ENCODE measurements around the gene PLCL1.

The PLCL1 gene

DNA sequence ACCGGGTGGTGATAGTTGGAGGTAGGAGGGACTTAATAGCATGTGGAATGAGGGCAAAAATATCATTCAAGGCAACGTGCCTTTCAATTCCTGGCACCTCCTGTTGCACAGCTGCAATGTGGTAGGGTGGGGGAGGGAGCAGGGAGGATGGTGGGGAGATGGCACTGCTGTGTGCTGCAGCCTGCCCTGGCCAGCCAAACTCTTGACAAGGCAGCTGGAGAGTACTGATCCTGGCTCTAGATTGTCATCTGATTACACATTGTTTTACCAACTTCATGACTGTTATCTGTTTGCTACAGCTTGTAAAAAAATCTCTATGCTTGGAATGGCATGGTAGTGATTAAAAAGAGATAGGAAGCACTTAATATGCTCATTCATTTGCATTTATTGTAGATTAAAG, 47.7 kb downstream of the PLCL1 start:
- H3K27ac ChIP-seq = no peak overlapping the region
- TF ChIP-seq EZH2 (IDR thresholded peaks at IDR 0.05) = no peak
- no peak for TF ChIP-seq POLR2AphosphoS5 (IDR thresholded peaks at IDR 0.05; ENCODE audit: borderline replicate concordance, low read depth, low read length)
- TF ChIP-seq FOXP2 (optimal IDR thresholded peaks at IDR 0.05; ENCODE audit: control extremely low read depth, extremely low read length, insufficient read depth) = no peak

DNA sequence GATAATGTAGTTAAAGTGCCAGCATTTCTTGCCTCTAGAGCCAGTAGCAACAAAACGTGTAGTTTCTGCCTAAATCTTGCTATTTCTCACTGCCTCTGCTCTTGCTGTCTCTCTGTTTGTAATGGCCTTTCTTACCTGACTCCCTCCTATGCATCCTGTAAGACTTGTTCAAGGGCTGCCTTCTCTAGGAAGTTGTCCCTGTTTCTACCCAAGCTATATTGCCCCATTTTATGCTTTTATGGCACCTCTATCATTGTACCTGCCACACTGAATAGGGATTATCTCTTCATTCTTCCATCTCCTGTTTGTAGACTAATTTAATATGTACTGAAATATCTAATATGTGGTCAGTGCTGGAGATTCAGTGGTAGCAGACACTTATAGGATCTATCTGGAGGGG, 49.2 kb downstream of the PLCL1 start:
- H3K27ac ChIP-seq = no peak overlapping the region
- no peak overlapping the region for H3K4me3 ChIP-seq
- H3K9ac ChIP-seq (ENCODE audit: insufficient read length) = no peak overlapping the region
- no peak for TF ChIP-seq POLR2AphosphoS5 (IDR thresholded peaks at IDR 0.05; ENCODE audit: borderline replicate concordance, low read depth, low read length)
- TF ChIP-seq EZH2 (IDR thresholded peaks at IDR 0.05) = no peak
- no peak for TF ChIP-seq FOXP2 (optimal IDR thresholded peaks at IDR 0.05; ENCODE audit: control extremely low read depth, extremely low read length, insufficient read depth)
- no peaks in the 10 kb centered on the region for H3K36me3 ChIP-seq (ENCODE audit: insufficient read depth, low read length)
- no peaks in the 10 kb centered on the region for H3K9me3 ChIP-seq (ENCODE audit: low read depth, low read length)
- no peak for DNase-seq (ENCODE audit: low read depth, low spot score)

More for the DNA sequence above, 47.7 kb downstream of the PLCL1 start:
- no peak for DNase-seq (ENCODE audit: low read depth, low spot score)
- no peaks in the 10 kb centered on the region for H3K9me3 ChIP-seq (ENCODE audit: low read depth, low read length)
- no peak overlapping the region for H3K9ac ChIP-seq (ENCODE audit: insufficient read length)
- H3K4me3 ChIP-seq = no peak overlapping the region
- no peaks in the 10 kb centered on the region for H3K36me3 ChIP-seq (ENCODE audit: insufficient read depth, low read length)

DNA sequence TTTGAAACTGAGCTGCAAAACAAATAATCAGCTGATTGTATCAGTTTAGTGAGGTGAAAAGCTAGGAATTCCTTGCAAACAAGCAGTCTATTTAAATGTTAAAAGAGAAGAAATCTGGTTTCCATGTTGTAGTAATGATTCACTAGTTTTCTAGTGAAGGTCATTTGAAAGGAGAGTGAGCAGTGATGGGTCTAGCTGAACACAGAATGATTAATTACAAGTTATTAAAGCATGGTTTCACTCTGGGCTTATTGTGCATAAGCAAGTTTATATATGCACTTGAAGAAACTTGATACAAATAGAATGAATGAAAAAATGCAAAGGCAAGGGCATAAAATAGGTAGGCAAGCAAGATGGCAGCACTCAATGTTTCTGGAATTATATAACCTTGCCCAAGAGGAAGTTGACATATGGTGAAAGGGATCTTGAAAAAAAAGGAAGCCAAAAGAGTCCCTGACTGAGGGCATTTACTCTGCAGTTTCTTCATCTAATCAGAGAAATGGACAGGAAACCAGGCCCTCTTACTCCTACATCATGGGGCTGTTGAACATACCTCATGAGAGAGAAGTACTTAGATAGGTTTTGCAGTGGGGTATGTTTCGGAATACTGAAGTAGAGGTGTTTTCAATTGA, 53.2 kb downstream of the PLCL1 start:
- Histone ChIP-seq H3K9ac (ENCODE audit: insufficient read length) (no peak overlapping the region), H3K27ac (no peak overlapping the region)
- TF ChIP-seq POLR2AphosphoS5 (IDR thresholded peaks at IDR 0.05; ENCODE audit: borderline replicate concordance, low read depth, low read length) (no peak), EZH2 (IDR thresholded peaks at IDR 0.05) (no peak), FOXP2 (optimal IDR thresholded peaks at IDR 0.05; ENCODE audit: control extremely low read depth, extremely low read length, insufficient read depth) (no peak)

DNA sequence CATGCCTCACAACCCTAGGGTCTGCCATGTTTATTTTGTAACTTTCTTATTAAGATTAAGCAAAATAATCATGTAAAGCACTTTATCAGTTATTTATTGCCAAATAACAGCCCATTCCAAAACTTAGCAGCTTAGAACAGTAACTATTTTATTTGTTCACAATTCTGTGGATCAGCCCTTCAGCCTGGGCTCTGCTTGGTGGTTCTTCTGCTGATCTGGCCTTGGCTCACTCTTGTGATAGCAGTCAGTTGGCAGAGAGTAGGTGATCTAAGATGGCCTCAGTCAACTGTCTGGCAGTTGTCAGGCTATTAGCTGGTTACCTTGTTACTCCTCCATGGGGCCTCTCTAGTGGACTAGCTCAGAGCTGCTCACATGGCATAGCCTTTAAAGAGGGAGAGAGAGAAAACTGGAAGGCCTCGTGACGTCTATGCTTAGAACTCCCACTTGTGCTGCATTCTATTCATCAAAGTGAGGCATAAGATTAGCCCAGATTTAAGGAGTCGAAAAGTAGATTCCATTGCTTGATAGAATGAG, 54.3 kb downstream of the PLCL1 start:
- H3K9ac ChIP-seq (ENCODE audit: insufficient read length) = no peak overlapping the region

More for the DNA sequence above, 53.2 kb downstream of the PLCL1 start:
- H3K36me3 ChIP-seq (ENCODE audit: insufficient read depth, low read length) = no peaks in the 10 kb centered on the region
- no peak for DNase-seq (ENCODE audit: low read depth, low spot score)
- no peaks in the 10 kb centered on the region for H3K9me3 ChIP-seq (ENCODE audit: low read depth, low read length)
- no peak overlapping the region for H3K4me3 ChIP-seq

DNA sequence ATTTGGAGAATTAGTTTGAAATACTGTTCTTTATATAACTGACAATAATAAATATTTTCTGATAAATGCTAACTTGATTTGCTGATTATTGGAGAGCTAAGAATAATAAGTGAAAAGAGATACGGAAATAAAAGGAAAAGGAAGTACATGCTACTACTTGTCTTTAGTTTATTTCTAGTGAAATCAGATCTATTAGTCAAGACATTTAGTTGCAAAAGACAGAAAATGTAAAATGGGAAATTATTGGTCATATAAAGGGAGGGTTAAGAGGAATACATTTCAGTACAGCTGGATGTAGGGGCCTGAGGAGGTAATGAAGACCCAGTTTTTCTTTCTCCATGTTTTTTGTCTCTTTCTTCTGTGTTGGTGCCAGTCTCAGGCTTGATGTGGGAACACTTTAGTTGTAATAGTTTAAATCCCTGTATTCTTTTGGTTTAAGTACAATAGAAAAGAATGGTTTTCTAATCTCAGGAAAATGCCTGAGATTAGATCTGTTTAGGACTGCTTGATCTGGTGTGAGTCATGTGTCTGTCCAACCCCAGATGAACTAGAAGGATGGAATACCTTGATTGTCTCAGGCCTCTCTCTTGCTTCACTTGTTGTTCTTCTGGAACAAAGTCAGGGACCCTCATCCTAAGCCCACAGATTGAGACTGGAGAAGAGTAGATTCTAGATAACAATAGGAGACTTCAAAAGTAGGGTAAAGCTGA, 58.0 kb downstream of the PLCL1 start:
- TF ChIP-seq POLR2AphosphoS5 (IDR thresholded peaks at IDR 0.05; ENCODE audit: borderline replicate concordance, low read depth, low read length) = no peak
- no peak for TF ChIP-seq EZH2 (IDR thresholded peaks at IDR 0.05)
- TF ChIP-seq FOXP2 (optimal IDR thresholded peaks at IDR 0.05; ENCODE audit: control extremely low read depth, extremely low read length, insufficient read depth) = no peak
- H3K9me3 ChIP-seq (ENCODE audit: low read depth, low read length) = no peaks in the 10 kb centered on the region
- H3K9ac ChIP-seq (ENCODE audit: insufficient read length) = no peak overlapping the region
- DNase-seq (ENCODE audit: low read depth, low spot score) = no peak
- H3K4me3 ChIP-seq = no peak overlapping the region
- no peak overlapping the region for H3K27ac ChIP-seq
- H3K36me3 ChIP-seq (ENCODE audit: insufficient read depth, low read length) = no peaks in the 10 kb centered on the region

More for the DNA sequence above, 54.3 kb downstream of the PLCL1 start:
- DNase-seq (ENCODE audit: low read depth, low spot score) = no peak
- no peak overlapping the region for H3K4me3 ChIP-seq
- H3K9me3 ChIP-seq (ENCODE audit: low read depth, low read length) = no peaks in the 10 kb centered on the region
- TF ChIP-seq POLR2AphosphoS5 (IDR thresholded peaks at IDR 0.05; ENCODE audit: borderline replicate concordance, low read depth, low read length) (no peak), FOXP2 (optimal IDR thresholded peaks at IDR 0.05; ENCODE audit: control extremely low read depth, extremely low read length, insufficient read depth) (no peak), EZH2 (IDR thresholded peaks at IDR 0.05) (no peak)
- no peak overlapping the region for H3K27ac ChIP-seq
- H3K36me3 ChIP-seq (ENCODE audit: insufficient read depth, low read length) = no peaks in the 10 kb centered on the region

DNA sequence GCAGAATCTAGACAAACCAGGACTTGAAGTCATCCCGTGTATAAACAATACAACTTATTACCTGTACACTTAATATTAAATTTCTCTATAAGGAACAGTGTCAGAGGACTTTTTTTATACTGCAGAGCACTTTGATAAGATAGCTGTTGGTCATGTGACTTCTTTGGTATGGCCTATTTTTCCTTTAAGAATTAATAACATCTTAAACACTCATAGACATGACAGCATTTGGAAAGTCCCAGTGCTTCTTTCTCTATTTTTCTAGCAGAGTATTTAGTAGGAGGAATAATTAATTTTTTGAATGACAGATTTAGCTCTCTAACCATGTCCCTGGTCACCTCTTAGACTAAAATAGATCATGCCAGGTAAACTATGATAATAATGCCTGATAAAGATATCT, 59.4 kb downstream of the PLCL1 start:
- TF ChIP-seq EZH2 (IDR thresholded peaks at IDR 0.05) (no peak), FOXP2 (optimal IDR thresholded peaks at IDR 0.05; ENCODE audit: control extremely low read depth, extremely low read length, insufficient read depth) (no peak), POLR2AphosphoS5 (IDR thresholded peaks at IDR 0.05; ENCODE audit: borderline replicate concordance, low read depth, low read length) (no peak)
- no peak overlapping the region for H3K27ac ChIP-seq
- DNase-seq (ENCODE audit: low read depth, low spot score) = no peak
- no peak overlapping the region for H3K9ac ChIP-seq (ENCODE audit: insufficient read length)
- no peak overlapping the region for H3K4me3 ChIP-seq
- no peaks in the 10 kb centered on the region for H3K9me3 ChIP-seq (ENCODE audit: low read depth, low read length)
- H3K36me3 ChIP-seq (ENCODE audit: insufficient read depth, low read length) = no peaks in the 10 kb centered on the region

DNA sequence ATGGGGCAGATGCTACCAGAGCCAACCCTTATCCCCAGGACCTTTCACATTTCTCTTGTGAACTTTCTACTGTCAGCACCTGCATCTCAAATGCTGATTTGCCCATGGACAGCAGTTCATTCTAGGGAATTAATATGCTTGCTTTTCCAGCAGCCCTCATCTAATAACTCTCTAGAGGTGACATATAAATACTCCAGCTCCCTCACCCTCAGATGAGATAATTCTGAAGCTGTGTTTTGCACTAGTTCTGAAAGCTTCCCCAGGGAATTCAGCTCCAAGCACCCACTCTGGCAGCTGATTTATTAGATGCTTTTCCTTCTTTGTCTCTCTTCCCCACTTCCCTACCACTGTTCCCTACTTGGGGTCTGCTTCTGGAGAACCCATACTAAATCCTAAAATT, 62.1 kb downstream of the PLCL1 start:
- no peak for DNase-seq (ENCODE audit: low read depth, low spot score)
- no peak overlapping the region for H3K27ac ChIP-seq

DNA sequence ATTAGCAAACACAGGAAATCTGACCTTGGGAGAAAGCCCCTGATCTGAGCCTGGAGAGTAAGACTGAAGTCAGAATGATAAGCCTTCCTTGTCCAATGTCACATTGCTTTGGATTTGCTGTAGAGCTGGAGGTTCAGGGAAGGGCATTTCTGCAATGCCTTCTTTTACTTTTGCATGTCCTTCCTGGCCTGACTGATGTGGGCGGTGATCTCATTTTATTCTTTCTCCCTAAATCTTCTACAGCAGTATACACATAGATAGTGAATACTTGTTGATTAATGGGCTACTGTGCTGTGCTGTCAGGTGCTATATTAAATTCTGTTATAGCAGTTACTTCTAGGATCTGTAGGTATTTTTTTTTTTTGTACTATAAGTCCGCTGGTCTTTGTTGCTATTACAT, 62.6 kb downstream of the PLCL1 start:
- TF ChIP-seq EZH2 (IDR thresholded peaks at IDR 0.05) (no peak), FOXP2 (optimal IDR thresholded peaks at IDR 0.05; ENCODE audit: control extremely low read depth, extremely low read length, insufficient read depth) (no peak), POLR2AphosphoS5 (IDR thresholded peaks at IDR 0.05; ENCODE audit: borderline replicate concordance, low read depth, low read length) (no peak)
- DNase-seq (ENCODE audit: low read depth, low spot score) = no peak
- no peaks in the 10 kb centered on the region for H3K36me3 ChIP-seq (ENCODE audit: insufficient read depth, low read length)
- H3K9me3 ChIP-seq (ENCODE audit: low read depth, low read length) = no peaks in the 10 kb centered on the region
- H3K9ac ChIP-seq (ENCODE audit: insufficient read length) = no peak overlapping the region
- no peak overlapping the region for H3K4me3 ChIP-seq
- H3K27ac ChIP-seq = no peak overlapping the region

More for the DNA sequence above, 62.1 kb downstream of the PLCL1 start:
- no peak overlapping the region for H3K9ac ChIP-seq (ENCODE audit: insufficient read length)
- no peak overlapping the region for H3K4me3 ChIP-seq
- no peaks in the 10 kb centered on the region for H3K9me3 ChIP-seq (ENCODE audit: low read depth, low read length)
- no peaks in the 10 kb centered on the region for H3K36me3 ChIP-seq (ENCODE audit: insufficient read depth, low read length)
- TF ChIP-seq FOXP2 (optimal IDR thresholded peaks at IDR 0.05; ENCODE audit: control extremely low read depth, extremely low read length, insufficient read depth) (no peak), EZH2 (IDR thresholded peaks at IDR 0.05) (no peak), POLR2AphosphoS5 (IDR thresholded peaks at IDR 0.05; ENCODE audit: borderline replicate concordance, low read depth, low read length) (no peak)

Data from SK-N-MC (cell line).